ENCODE measurements around the gene SEC22A. TPM values are rescaled to one million over a fixed set of nuclear protein-coding genes. Genes with fewer than 3 reads are reported as not detected.

SEC22A gene
- total and polyA plus RNA-seq, 4 experiments from 2014 or later, result 19.4 to 26.5 (median 22.5) TPM

DNA sequence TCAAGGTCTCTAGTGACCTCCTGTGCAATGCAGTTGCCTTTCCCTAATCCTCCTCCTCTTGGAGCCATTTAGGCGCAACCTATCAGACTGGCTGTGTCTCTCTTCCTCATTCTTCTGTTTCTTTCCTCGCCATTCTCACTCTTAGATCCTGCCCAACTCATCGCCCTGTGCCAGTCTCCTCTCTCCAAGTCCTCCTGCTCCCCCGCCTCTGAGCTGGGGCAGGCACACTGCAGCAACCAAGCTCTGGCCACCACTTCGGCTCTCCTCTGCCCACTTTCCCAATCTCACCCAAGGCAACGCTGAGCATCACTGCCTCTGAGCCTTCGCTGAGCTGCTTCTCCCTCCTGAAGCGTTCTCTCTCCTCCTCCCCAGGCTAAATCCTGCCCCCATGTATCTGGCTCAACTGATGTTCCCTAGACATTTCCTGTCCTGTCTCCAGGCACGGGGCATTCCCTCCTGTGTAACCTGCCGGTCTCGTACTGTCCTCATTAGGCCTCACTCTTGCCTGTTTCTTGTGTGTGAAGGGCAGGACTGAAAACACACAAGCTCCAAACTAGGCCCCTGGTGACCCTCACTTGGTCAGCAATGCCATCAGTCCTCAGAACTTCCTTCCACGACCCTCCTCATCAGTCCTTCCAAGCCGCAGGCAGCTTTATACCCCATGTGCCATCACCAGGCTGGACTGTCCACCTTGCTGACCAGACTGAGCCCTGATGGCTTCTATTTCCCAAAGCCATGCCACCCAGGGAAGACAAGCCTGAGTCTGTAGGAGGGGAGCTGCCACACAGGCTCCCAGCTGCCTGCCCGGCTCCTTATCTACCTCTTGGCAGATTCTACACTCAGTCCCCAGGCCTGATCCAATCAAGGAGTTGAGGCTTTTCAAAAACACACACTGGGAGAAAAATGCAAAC is 85.6 kb downstream of the SEC22A start:
- Mint-ChIP-seq H3K4me3 (no peak overlapping the region), H3K36me3 (no peaks in the 10 kb centered on the region), H3K9me3 (peaks cover 0 to 2% (median 0%) of the 10 kb centered on the region in 8 donors), H3K4me1 (no peaks in the 10 kb centered on the region), H3K27me3 (peaks cover 0 to 2% of the 10 kb centered on the region in 2 donors), H3K27ac (peak overlapping the region in 1 of 7 donors; percentile 57)
- Histone ChIP-seq H3K9me3 (ENCODE audit: control insufficient read depth in 1 of 2, low read length in 2 of 2) (no peaks in the 10 kb centered on the region), H3K36me3 (ENCODE audit: insufficient read depth, low read length) (no peaks in the 10 kb centered on the region), H3K27ac (ENCODE audit: low read depth, low read length) (no peak overlapping the region), H3K27me3 (ENCODE audit: insufficient read depth, low read length) (no peaks in the 10 kb centered on the region), H3K4me1 (ENCODE audit: insufficient read depth, low read length) (no peaks in the 10 kb centered on the region), H3K4me3 (ENCODE audit: low read length in 2 of 2) (no peak overlapping the region)
- ChIA-PET POLR2A (ENCODE audit: partially characterized antibody) (no interaction called here), CTCF (ENCODE audit: partially characterized antibody) (interaction anchor here (0.6 kb wide), 1 partner anchor 563 kb away, joined by 4 read pairs; no protein-coding TSS in a partner anchor)
- no peak for DNase-seq
- intact Hi-C loops (cut with micrococcal nuclease), result no loop called here

DNA sequence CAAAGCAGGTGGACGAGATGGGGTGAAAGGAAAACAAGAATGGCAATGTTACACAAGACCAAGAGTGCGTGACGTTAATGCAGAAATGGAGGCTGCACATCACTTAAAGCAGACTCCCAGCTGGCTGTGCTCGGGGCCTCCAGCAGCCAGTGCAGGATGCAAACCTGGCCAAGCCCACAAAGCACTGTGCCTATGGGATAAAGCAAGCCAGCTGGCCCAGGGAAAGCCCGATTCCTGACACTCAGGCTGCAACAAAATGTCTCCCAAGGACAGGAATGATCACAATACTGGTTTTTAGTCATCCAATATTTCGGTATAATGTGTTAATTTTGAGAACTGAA is 86.2 kb downstream of the SEC22A start:
- H3K27ac ChIP-seq (ENCODE audit: low read depth, low read length), result no peak overlapping the region
- Mint-ChIP-seq H3K36me3 (no peaks in the 10 kb centered on the region), H3K4me3 (no peak overlapping the region), H3K27ac (no peak overlapping the region), H3K4me1 (no peaks in the 10 kb centered on the region), H3K9me3 (peaks cover 0 to 2% (median 0%) of the 10 kb centered on the region in 8 donors), H3K27me3 (peaks cover 0 to 3% of the 10 kb centered on the region in 2 donors)
- intact Hi-C loops (cut with micrococcal nuclease), result no loop called here
- no peaks in the 10 kb centered on the region for H3K36me3 ChIP-seq (ENCODE audit: insufficient read depth, low read length)
- no peak for DNase-seq
- no peaks in the 10 kb centered on the region for H3K27me3 ChIP-seq (ENCODE audit: insufficient read depth, low read length)
- no peaks in the 10 kb centered on the region for H3K4me1 ChIP-seq (ENCODE audit: insufficient read depth, low read length)
- ChIA-PET POLR2A (ENCODE audit: partially characterized antibody) (no interaction called here), CTCF (ENCODE audit: partially characterized antibody) (no interaction called here)
- no peaks in the 10 kb centered on the region for H3K9me3 ChIP-seq (ENCODE audit: control insufficient read depth in 1 of 2, low read length in 2 of 2)
- no peak overlapping the region for H3K4me3 ChIP-seq (ENCODE audit: low read length in 2 of 2)

DNA sequence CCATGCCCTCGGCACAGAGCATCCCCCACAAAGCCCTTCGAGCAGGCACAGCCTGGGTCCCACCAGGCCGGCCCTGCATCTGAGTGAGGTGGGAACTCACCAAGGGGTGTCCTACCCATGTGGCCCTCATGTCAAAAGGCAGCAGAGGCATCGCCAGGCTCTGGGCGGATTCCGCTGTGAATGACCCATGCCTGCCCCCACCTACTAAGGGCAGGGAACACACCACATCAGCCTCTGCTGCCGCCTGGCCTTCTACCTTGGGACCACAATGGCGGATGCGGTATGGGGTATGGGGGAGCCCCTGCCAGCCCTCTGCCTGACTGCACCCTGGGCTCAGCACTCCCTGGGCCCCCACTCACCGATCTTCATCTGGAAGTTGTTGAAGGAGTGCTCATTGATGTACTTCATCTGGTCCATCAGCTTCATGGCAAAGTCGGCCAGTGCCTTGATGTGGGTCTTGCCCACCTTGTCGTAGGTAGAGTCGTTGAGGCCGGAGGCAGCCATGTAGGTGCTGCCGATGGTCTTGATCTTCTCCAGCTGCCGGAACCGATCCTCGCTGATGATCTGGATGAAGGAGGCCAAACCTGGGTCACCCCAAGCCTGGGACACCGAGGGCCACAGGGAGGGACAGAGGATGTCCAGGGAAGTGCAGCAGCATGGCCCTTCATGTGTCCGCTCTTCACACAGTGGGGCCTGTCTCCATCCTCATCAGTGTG is 87.8 kb downstream of the SEC22A start:
- Histone ChIP-seq H3K36me3 (ENCODE audit: insufficient read depth, low read length) (no peaks in the 10 kb centered on the region), H3K27ac (ENCODE audit: low read depth, low read length) (no peak overlapping the region), H3K9me3 (ENCODE audit: control insufficient read depth in 1 of 2, low read length in 2 of 2) (no peaks in the 10 kb centered on the region), H3K4me1 (ENCODE audit: insufficient read depth, low read length) (no peaks in the 10 kb centered on the region), H3K27me3 (ENCODE audit: insufficient read depth, low read length) (no peaks in the 10 kb centered on the region), H3K4me3 (ENCODE audit: low read length in 2 of 2) (no peak overlapping the region)
- no peaks in the 10 kb centered on the region for H3K4me1 Mint-ChIP-seq
- DNase-seq, result no peak
- H3K9me3 Mint-ChIP-seq, result peaks cover 0 to 2% (median 0%) of the 10 kb centered on the region in 8 donors
- H3K27me3 Mint-ChIP-seq, result peaks cover 2 to 3% of the 10 kb centered on the region in 2 donors
- H3K4me3 Mint-ChIP-seq, result no peak overlapping the region
- intact Hi-C loops (cut with micrococcal nuclease), result no loop called here
- CTCF ChIA-PET (ENCODE audit: partially characterized antibody), result no interaction called here
- no peaks in the 10 kb centered on the region for H3K36me3 Mint-ChIP-seq
- POLR2A ChIA-PET (ENCODE audit: partially characterized antibody), result no interaction called here
- no peak overlapping the region for H3K27ac Mint-ChIP-seq

DNA sequence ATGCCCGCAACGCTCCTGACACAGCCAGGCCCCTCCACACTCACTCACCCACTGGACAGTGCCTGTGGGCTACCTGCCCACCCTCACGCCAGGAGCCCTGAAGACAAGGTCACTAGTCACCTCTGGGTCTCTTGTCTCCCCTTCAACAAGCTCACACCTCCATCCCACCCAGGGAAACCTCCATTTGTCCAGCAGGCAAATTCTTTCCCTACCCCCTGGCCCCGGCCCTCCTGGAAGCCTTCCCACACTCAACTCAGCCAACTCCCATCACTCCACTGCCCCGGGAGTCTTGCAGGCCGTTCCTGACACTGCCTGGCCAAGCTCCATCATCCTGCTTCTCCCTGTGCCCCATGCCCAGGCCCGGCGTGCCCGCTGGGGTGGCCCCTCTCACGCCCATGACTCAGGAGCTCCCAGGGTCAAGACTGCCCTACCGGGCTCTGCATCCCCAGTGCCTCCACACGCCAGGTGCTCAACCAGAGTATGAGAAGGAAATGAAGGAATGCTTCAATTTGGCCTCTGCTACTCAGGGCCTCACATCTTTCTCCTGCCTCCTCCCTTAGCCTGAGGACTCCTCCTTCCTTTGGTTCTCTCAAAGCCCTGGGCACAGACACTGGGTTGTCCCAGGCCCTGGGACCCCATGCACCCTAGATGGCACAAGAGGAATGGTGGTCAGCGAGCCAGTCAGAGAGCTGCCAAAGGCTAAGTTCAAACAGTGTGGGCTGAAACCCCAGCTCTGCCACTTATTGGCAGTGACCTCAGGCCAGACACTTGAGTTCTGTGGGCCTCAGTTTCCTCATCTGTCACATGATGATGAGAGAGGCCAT is 88.6 kb downstream of the SEC22A start:
- Mint-ChIP-seq H3K27ac (no peak overlapping the region), H3K4me1 (no peaks in the 10 kb centered on the region), H3K36me3 (no peaks in the 10 kb centered on the region), H3K9me3 (peaks cover 0 to 2% (median 0%) of the 10 kb centered on the region in 8 donors), H3K4me3 (no peak overlapping the region), H3K27me3 (peaks cover 3 to 6% of the 10 kb centered on the region in 2 donors)
- CTCF ChIA-PET (ENCODE audit: partially characterized antibody), result no interaction called here
- Histone ChIP-seq H3K27me3 (ENCODE audit: insufficient read depth, low read length) (no peaks in the 10 kb centered on the region), H3K9me3 (ENCODE audit: control insufficient read depth in 1 of 2, low read length in 2 of 2) (no peaks in the 10 kb centered on the region), H3K4me3 (ENCODE audit: low read length in 2 of 2) (no peak overlapping the region), H3K4me1 (ENCODE audit: insufficient read depth, low read length) (no peaks in the 10 kb centered on the region), H3K27ac (ENCODE audit: low read depth, low read length) (no peak overlapping the region), H3K36me3 (ENCODE audit: insufficient read depth, low read length) (no peaks in the 10 kb centered on the region)
- POLR2A ChIA-PET (ENCODE audit: partially characterized antibody), result no interaction called here
- intact Hi-C loops (cut with micrococcal nuclease), result no loop called here
- no peak for DNase-seq

DNA sequence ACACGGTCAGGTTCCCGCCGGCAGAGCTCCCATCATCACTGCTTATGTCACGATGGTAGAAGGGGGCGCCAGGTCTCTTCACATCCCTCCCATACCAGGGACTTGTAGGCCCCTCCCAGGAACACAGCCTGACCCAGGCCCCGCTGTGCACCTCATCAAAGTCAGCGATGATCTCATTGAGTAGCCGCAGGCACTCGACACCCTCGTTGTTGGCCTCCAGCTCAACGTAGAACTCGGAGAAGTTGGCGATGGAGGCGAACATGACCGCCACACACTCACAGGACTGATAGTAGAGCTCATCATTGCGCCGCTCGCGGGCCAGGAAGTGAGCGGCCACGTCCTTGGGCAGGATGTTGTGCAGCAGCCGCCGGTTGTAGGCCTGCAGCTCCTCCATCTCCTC is 89.2 kb downstream of the SEC22A start:
- Mint-ChIP-seq H3K4me3 (no peak overlapping the region), H3K4me1 (no peaks in the 10 kb centered on the region), H3K9me3 (peaks cover 0 to 2% (median 0%) of the 10 kb centered on the region in 8 donors), H3K36me3 (no peaks in the 10 kb centered on the region), H3K27ac (no peak overlapping the region), H3K27me3 (peaks cover 3 to 6% of the 10 kb centered on the region in 2 donors)
- no peaks in the 10 kb centered on the region for H3K4me1 ChIP-seq (ENCODE audit: insufficient read depth, low read length)
- H3K27ac ChIP-seq (ENCODE audit: low read depth, low read length), result no peak overlapping the region
- CTCF ChIA-PET (ENCODE audit: partially characterized antibody), result no interaction called here
- POLR2A ChIA-PET (ENCODE audit: partially characterized antibody), result no interaction called here
- H3K27me3 ChIP-seq (ENCODE audit: insufficient read depth, low read length), result no peaks in the 10 kb centered on the region
- intact Hi-C loops (cut with micrococcal nuclease), result no loop called here
- H3K9me3 ChIP-seq (ENCODE audit: control insufficient read depth in 1 of 2, low read length in 2 of 2), result no peaks in the 10 kb centered on the region
- no peaks in the 10 kb centered on the region for H3K36me3 ChIP-seq (ENCODE audit: insufficient read depth, low read length)
- H3K4me3 ChIP-seq (ENCODE audit: low read length in 2 of 2), result no peak overlapping the region
- no peak for DNase-seq

DNA sequence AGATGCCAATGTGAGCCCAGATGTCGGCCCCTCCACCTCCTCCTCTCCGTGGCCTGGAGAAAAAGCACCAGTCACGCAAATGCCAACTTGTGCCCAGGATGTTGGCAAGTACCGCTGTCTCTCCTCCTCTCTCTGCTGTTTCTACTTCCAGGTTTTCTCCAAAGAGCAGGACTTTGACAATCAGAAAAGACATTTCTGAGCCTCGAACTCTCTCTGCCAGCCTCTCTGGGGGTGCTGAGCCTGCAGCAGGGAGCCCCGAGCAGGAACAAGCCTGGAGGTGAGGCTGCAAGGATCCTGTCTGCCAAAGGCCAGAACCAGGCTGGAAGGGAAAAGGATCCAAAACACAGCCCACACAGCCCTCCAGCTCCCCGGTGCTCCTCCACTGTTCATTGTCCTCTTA is 89.7 kb downstream of the SEC22A start:
- H3K27ac ChIP-seq (ENCODE audit: low read depth, low read length), result no peak overlapping the region
- CTCF ChIA-PET (ENCODE audit: partially characterized antibody), result no interaction called here
- H3K36me3 ChIP-seq (ENCODE audit: insufficient read depth, low read length), result no peaks in the 10 kb centered on the region
- H3K9me3 Mint-ChIP-seq, result peaks cover 0 to 2% (median 0%) of the 10 kb centered on the region in 8 donors
- DNase-seq, result no peak
- intact Hi-C loops (cut with micrococcal nuclease), result no loop called here
- H3K4me3 Mint-ChIP-seq, result no peak overlapping the region
- H3K9me3 ChIP-seq (ENCODE audit: control insufficient read depth in 1 of 2, low read length in 2 of 2), result no peaks in the 10 kb centered on the region
- POLR2A ChIA-PET (ENCODE audit: partially characterized antibody), result no interaction called here
- no peak overlapping the region for H3K4me3 ChIP-seq (ENCODE audit: low read length in 2 of 2)
- peaks cover 3 to 8% of the 10 kb centered on the region in 2 donors for H3K27me3 Mint-ChIP-seq
- no peaks in the 10 kb centered on the region for H3K4me1 Mint-ChIP-seq
- H3K4me1 ChIP-seq (ENCODE audit: insufficient read depth, low read length), result no peaks in the 10 kb centered on the region
- H3K36me3 Mint-ChIP-seq, result no peaks in the 10 kb centered on the region
- H3K27me3 ChIP-seq (ENCODE audit: insufficient read depth, low read length), result no peaks in the 10 kb centered on the region
- H3K27ac Mint-ChIP-seq, result no peak overlapping the region

Measured in CD4-positive, alpha-beta memory T cell (primary cell).